HCT116 (cell line): ENCODE data around the gene PLCD4.

Experiments used
- CTCF ChIP-seq, 3 experiments: fragments of 200-600 bp in 1 of 3; sonication (generic) in 1 of 3; IDR thresholded peaks in 2 of 3; conservative IDR thresholded peaks in 1 of 3; 2 replicates each; pipeline ENCODE4 v1.5.1; 2012 to 2017; ENCODE audit warnings: low read depth in 2 of 3, low read length in 2 of 3, antibody characterized with exemption in 1 of 3, borderline replicate concordance in 1 of 3, control low read depth in 1 of 3, mild to moderate bottlenecking in 1 of 3, mixed read lengths in 1 of 3, mixed run types in 1 of 3, moderate library complexity in 1 of 3; ENCODE audit not compliant: insufficient read depth in 1 of 3
- ELF1 ChIP-seq: IDR thresholded peaks from 2 replicates; pipeline ENCODE4 v1.6.1; 2012; ENCODE audit warnings: low read depth, borderline replicate concordance

DNA sequence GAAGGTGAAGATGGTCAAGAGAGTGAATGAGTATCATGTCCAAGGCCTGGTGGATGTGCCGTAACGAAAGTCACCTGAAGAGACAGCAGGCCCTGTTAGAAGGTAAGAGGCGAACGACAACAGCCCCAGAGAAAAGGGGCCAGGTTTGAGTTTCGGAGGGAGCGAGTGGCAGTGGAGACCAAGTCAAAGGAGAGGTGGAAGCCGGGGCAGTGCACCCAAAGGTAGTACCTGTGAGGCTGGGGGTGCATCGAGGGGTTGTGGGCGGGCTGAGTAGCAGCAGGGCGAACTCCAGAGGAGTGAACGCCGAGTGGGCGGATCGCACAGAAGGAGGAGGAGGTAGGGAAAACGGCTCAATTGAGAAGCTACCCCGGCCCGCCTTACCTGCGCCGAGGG lies 39.9 kb upstream of the PLCD4 start:
- TF ChIP-seq CTCF (IDR thresholded peaks at IDR 0.05 in 2 of 3, conservative IDR thresholded peaks at IDR 0.05 in 1 of 3; ENCODE audit: borderline replicate concordance in 1 of 3, insufficient read depth in 1 of 3, low read depth in 2 of 3, low read length in 2 of 3) (no peak), ELF1 (no peak)
